Stimulated activated CD4-positive, alpha-beta T cell treated with anti-CD3 and anti-CD28 coated beads, Interleukin-1b, Interleukin-23, amount 100 ng/mL, for 1 hour (primary cell): Measurements from ENCODE around the gene TNS1.
"Not testable (repeated sequence)": the region's sequence is repeated elsewhere in the genome, so short reads cannot be mapped to it uniquely, and the experiment has no call there.

Experiments used
- DNase-seq, 2 donors: peaks; one replicate each; pipeline ENCODE4 v3.0.0-alpha.2; 2020; ENCODE audit warnings: low read depth in 2 of 2

TNS1 gene

DNA sequence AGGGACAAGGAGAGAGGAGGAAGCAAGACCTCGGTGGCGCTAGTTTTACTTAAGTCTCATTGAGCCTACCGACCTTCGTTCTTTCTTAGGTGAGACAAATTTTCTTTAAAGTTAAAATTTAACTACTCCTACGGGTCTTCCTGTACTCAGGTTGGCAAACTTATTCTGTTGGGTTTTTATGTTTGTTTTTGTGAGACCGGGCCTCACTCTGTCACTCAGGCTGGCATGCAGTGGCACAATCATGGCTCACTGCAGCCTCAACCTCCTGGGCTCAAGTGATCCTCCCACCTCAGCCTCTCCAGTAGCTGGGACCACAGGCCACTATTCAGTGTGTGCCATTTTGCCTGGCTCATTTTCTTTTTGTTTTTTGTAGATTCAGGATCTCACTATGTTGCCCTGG, 189.0 kb downstream of the TNS1 start:
- DNase-seq, result no peak

DNA sequence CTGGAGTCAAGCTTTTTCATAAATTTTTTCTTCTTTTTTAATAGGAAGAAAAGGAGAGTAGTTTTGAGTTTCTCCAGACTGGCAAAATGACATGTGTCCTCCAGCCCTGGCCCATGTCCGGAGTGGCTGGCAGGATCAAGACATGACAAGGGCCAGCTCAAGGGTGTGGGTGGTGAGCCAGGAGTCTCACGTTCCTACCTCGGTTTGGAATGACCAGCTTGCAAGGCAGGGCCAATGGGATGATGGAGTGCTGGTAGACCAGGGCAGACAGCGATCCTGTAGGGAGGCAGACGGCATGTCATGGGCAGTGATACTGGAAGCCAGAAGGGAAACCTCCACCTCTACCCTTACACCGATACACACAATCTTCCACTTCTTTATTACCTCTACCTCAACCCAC, 190.6 kb downstream of the TNS1 start:
- DNase-seq, result no peak

DNA sequence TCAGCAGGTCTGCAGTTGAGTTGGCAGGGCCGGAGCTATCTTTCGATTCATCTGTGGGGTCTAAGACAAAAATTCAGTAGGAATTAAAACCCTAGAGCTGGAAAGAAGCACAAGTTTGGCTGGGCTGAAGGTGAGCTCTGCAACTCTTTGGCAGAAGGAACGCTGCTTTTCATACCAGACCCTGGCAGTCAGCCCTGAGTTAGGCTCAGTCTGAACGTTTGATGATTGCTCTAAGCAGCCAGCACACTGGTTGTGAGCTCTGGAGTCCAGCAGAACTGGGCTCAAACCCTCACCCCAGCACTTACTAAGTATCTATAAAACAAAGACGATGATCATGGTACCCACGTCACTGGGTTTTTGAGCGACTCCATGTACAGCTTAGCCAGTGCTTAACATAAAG, 192.5 kb downstream of the TNS1 start:
- DNase-seq, result no peak

DNA sequence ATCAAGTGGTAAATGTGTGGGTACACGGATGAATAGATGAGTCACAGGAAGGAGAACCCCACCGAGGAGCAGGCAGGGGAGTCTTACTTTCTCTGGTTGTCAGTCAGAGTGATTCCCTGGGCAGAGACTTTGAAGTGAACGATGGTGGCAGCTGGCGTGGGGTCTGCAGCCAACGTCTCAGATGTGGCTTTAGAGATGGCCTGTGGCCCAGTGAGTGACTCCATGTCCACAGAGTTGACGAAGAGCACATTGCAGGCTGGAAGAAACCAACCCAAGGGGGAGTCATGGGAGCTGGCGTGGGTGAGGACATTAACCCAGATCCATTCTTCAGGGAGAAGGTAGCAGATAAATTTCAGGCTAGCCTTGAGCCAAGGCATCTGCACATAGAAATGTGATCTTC, 193.1 kb downstream of the TNS1 start:
- DNase-seq, result no peak

DNA sequence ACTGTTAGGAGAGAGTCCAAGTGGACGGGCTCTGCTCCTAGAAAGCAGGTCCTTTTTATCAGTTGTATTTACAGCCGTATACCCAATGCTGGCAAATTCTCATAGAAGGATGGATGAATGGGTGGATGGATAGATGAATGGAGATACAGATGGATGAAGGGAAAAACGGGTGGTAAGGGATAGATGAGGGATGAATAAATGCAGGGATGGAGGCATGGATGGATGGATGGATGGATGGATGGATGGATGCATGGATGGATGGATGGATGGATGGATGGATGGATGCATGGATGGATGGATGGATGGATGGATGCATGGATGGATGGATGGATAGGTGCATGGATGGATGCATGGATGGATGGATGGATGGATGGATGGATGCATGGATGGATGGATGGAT, 193.8 kb downstream of the TNS1 start:
- DNase-seq, result not testable (repeated sequence)

DNA sequence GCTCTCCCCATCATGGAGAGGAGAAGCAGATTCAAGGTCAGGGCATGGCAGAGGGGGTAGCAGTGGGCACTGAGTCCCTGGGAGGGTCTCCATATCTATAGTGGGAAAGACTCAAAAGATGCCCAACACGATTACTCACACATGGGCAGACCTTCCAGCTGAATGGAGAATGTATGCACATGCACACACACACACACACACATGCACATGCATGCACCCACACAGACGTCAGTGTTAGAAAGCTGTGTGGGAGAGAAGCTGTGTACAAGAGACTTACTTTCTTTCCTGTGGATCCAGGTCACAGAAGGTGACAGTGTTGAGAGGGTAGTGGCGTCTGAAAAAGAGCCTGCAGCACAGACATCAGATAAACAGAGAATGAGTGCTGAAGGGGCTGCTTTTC, 194.5 kb downstream of the TNS1 start:
- no peak for DNase-seq

DNA sequence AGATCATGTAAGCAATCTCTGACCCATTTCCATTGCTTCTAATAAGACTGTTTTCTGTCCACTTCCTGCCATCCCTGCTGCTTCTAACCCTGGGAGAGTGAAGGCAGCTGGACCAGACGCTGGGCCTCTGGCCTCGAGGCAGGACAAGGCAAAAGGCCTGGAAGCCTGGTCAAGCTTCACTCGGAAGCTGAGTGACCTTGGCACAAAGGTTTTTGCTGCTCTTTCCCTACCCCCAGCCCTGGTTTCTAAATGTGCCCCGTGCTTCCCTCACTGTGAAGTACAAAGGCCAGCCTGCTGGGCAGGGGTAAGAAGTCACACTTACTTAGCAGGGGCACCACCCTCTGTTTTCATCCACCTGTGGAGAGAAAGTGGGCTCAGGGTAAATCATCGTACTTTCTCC, 195.0 kb downstream of the TNS1 start:
- no peak for DNase-seq

DNA sequence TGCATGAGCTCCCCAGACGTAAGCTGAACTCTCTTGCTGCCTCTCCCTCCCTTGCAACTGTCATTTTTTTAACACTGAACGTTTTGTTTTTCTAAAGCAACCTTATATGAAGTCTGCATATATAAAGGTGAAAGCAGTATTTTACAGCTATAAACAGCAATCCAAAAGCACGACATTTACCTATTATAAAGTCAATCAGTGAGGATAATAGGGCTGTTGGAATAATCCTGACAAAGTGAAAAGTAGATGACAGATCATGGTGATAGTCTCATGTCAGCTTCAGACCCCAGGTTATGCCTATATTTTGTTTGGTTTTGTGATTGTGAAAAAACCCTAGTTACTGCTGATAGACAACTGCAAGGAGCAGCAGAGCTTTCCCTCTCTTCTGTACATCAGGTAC, 195.8 kb downstream of the TNS1 start:
- DNase-seq, result no peak

DNA sequence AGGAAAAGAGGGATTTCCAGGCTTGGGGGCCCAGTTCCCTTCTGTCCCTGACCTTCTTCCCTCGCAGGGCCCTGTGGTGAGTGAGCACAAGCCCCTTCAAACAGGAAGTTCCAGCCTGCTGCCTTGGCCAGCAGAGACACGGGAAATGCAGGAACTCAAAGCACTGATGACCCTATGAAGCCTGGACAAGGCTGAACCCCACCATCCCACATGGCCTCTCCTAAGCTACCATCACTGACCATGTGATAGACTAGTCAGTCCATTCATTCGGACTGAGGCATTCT, 196.4 kb downstream of the TNS1 start:
- no peak for DNase-seq

DNA sequence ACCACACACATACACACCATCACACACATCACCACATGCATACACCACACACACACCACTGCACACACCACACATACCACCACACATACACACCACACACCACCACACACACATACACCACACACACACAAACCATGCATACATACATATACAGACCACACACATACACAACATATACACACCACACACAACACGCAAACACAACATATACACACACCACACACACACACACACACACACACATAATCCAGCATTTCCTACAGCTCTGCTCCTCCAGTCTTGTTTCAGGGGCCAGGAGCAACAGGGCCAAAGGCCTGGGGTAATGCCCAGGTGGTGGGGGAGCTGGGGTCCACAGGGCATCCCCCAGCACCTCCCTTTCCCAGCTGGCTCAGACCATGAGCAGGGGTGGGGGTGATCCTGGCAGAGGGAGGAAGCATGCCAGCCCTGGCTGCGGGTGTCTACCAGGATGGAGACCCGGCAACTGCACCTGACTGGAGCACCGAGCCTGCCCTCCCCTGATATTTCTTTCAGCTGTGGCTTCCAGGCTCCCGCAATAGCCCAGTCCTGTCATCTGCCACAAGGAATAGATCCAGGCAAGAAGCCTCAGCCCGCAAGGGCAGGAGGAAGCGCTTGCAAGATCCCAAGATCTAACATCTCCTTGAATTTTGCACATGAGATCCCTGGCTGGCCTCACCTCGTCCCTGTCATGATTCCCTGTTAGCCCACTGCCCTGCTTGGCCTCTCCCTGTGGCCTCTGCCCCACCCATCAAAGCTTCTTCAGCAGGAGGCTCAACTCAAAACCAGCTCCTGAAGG, 196.9 kb downstream of the TNS1 start:
- DNase-seq, result no peak

DNA sequence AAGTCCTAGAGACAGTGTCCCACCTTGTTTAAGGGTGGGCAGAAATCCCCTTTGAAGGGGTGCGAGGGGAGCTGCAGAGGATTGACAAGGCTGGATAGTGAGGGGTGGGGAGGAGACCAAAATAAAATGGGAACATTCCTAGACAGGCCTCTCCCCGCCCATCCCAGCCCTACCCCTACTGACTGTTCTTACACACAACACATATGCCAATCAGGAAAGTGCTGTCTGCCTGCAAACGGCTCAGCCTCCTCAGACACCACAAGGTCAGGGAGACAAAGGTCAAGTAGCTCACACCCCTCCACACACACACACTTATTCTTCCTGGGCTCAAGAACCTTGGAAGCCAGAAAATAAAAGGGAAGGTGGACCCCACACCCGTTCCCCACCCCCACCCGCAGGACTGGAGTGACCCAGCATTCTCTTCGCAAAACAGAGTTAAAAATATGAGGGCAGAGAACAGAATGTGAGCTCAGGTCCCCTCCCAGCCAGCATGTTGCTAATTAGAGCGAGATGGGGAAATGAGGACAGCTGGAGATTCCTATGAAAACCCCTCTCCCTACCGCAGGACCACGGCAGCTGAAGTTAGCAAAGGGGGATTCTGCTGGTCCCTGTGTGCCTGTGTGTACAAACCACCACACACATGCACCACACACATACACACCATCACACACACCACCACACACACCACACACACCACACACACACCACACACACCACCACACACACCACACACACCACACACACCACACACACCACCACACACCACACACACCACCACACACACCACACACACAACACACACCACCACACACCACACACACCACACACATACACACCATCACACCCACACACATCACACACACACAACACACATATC, 197.8 kb downstream of the TNS1 start:
- no peak for DNase-seq

DNA sequence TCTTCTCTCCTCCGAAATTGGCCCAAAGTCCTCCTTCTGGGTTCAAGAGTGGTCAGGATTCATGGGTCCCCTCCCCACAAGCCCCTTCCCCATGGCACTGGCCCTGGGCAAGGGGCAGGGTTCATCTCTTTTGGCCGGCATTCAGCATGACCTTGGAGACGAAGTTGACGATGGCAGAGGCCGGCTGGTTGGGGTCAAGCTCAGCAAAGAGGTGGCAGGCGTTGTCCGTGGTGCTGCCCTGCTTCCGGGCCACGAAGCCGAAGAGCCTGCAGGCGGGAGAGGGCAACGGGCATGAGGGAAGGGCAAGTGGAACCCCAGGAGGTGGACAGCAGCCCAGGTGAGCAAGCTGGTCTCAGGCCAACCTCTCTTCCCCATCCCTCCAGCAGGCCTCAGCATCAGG, 198.5 kb downstream of the TNS1 start:
- no peak for DNase-seq

DNA sequence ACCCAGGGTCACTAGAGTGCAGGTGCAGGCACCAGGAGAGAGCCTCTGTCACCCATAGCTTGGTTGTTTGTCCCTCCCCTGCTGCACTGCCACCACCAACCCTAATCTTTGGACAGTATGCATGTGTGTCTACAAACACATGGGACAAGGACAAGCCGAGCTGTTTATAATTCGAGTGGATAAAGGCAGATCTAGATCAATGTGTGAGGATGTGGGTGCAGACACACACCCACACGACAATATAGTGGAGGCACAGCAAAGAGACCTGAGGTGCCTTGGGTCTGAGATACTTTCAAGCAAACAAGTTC, 199.2 kb downstream of the TNS1 start:
- DNase-seq, result no peak

DNA sequence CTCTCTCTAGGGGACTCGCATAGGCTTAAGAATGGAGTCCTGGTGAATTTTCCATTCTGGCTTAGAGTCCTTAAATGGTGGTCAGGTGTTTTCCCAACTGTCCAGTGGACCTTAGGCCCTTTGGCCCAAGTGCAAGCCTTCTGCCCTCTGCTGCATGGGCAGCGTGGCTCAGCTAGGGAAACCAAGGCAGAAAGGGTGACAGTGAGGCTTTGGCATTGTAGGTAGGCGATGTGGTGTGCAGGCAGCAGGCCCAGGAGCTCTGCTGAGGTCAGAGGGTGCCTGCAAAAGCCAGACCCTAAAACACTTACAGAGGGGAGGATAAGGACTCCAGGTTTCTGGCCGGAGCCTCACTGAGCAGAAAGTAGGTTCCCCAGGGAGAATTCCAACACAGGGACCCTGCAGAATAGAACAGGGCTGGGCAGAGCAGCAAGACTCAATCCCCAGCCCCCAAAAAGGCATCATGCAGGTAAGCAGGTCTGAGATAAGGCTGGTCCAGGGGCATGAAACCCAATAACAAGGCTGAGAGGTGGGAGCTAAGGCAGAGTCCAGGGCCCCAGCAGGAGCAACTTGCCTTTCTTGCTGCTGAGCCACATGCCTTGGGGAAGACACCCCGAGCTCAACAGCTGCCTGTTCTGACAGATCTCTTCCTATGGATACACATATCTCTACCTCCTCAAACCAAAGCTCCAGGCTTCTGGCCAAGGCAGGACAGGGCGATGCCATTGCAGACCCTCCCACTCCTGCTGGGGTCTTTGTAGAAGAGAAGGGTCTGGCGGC, 199.7 kb downstream of the TNS1 start:
- DNase-seq, result no peak

DNA sequence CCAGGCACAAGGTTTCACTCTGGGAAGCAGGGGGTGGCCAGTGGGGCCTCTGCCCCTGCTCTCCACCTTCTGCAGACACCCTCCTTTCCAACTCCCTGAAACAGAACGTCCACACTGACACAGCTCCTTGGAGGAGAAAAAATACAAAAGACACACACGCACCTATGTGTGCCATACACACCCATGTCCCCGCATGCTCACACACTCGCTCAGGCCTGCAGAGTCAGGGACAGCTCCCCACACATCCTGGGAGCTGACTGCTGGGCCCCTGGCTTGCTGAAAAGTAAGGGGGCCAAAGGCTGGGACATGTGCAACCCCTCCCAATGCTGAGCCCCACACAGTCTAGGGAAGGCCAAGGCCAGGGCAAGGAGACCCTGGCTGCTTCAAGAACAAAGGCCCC, 200.5 kb downstream of the TNS1 start:
- DNase-seq, result no peak

DNA sequence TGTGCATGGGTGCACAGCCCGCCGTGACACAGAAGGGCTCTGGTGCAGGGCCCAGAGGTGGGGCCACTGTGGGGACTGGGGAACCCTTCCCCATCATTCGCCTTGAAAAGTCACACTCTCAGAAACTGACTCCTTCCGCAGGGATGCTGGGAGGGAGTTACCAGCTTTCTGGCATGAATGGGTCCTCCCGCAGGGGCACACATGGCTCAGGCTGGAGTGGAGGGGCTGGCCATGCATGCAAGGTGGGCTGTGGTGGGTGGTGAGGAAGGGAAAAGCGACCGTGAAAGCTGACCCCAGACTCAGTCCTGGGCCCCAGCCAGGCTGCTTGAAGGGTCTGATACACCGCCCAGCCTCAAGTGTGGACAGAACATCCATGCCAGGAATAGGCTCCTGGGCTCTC, 201.1 kb downstream of the TNS1 start:
- DNase-seq, result no peak

DNA sequence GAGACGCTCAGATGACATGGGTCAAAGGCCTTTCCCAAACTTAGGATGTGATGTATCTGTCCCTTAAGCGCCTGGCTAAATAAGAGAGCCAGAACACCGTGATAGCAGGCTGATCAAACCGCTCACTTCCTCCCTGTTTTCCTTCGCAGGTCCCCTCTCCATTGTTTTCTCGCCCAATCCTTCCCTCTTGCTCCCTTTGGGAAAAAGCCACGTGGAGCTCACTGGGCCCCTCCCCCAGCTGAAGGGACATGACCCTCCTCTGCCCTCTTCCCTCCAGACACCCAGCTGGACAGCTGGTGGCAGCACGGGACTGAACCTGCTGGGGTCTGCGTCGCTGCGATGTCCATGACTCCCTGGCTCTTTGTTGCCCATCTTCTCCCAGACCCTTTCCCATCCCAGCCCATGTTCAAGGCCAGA, 201.7 kb downstream of the TNS1 start:
- no peak for DNase-seq

DNA sequence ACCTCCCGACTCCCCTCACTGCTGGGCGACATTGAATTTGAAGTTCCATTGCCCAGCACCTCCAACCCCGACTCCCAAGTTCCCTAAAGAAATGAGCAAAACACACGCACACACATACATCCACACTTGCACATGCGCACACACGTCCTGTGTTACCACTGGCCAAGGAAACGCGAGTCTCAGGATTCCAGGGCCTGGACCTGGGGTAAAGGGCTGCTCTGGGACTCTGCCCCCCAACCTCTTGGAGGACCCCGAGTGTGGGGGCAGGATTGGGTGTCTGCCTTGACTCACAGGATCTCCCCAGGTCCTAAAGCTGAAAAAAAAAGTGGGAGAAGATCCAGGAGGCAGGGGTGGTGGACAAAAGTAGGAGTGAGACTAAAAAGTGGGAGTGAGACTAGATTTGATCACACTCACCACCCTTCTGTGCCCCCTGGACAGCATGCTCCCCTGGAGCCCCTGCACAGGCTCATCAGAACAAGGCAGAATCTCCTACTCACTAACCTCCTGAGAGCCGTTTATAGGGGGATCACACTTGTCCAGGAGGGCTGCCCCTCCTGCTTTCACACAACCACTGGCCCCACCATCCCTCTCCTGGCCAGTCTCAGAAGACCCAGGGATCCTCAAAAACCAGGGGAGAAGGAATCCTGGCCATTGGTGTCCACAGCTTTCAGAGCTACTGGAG, 202.2 kb downstream of the TNS1 start:
- DNase-seq, result no peak

DNA sequence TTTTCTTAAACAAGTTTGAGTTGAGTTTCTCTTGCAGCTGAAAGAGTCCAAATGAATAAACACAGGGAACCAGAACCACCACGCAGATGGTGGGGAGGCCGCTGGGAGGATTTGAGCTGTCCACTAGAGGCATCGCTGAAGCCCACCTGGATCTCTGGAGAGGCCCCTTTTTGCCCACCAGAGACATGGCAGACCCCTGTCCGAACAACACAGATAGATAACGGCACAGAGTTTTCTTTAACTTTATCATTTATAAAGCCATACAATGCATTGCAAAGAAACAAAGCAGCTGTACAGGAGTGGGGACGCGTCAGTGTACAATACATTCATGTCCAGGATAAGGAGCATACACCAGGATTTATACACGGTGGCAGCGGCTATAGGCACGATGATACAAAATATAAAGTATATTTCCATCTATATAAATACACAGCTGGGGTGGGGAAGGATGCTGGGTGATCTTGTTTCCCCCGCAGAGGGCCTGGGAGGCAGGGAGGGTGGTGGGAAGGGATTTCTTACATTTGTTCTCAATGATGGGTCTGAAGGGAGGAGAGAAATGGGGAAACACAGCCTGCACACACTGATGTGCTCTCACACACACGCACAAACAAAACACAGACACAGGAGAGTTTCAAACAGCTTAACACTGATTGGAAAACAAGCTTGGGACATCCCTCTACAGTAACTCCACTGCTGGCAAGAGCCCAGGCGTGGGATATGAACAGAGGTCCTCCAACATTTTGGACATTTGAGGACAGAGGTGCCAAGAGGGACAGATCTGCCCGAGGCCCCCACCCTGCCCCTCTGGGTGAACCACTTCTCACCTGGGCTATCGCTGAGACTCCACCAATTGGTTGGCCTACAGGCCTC, 203.0 kb downstream of the TNS1 start:
- DNase-seq, result no peak

DNA sequence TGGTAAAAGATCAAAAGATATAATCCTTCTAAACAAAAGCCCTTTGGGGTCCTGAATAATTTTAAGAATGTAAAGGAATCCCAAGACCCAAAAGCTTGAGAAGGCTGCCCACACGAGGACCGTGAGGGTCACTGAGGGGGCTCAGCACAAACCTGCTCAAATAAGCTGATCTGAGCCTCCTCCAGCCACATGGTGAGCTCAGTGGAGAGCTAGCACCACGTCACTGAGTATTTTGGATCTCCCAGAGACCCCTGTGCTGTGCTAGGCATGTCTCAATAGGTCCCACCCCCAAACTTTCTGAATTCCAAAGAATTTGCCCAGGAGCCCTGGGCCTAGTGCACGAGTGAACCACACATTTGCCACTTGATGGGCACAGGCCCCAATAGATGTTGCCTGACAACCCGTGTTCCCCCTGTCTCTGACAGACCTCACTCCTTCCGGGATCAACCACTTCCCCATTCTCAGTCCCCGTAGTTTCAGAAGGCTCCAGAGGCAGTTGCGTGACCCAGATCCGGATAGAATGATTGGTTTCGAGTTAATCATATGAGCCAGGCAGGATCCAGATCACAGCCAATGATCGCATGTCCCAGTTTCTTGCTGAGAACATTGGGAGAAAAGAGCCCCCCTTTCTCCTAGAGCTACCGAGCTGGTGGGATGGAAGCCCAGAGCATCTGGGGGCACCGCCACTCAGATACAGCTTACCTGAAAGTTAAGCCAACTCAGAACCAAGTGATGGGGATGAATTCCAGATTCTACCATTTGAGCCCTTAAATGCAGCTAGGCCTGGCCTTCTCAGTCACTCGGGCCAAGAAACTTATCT, 203.8 kb downstream of the TNS1 start:
- DNase-seq, result no peak
